SK-N-DZ (cell line): ENCODE results near the gene IGF2R.
A peak's percentile ranks its signal among the peaks of the same experiment; 100 is the strongest.
"Not testable (repeated sequence)": the region's sequence is repeated elsewhere in the genome, so short reads cannot be mapped to it uniquely, and the experiment has no call there.

Experiments
- DNase-seq: peaks from one replicate; pipeline ENCODE4 v3.0.0-alpha.2; 2015; ENCODE audit warnings: low spot score

The IGF2R gene

DNA sequence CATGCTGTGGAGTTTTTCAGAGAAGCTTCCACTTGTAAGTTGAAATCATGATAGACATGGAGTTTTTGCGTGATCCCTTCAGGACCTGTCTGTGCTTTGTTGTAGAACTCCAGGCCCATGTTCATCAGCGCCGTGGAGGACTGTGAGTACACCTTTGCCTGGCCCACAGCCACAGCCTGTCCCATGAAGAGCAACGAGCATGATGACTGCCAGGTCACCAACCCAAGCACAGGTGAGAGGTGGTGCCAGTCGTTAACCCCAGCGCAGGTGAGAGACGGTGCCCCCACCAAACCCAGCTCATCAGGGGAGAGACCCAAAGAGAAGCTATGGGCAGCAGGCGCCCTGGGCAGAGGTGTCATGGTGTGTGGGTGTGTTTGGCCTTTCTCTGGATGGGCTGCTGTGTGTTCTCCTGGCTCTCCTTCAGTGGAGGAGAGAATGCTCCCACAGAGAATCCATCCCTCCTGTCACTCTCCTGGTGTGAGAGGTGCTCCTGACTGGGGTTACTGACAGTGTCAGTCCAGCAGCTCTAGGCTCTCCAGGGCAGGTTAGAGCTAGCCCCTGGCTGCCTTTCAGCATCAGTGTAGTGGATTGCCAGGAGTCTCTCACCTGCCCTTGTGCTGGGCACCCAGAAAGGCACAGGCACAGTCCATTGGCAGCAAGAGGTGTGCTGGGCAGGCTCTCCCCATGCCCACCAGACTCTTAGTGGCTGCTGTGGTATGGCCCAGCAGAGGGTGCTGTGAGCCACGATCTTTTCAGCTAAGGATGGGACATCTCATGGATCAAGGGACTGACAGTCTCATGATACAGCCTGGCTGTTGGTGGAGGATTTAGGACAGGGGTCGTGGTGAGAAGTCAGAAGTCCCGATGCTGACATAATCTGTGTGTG is 103.2 kb downstream of the IGF2R start:
- no peak for DNase-seq

GRCh38 chr6:160073272-160073671 is 104.4 kb downstream of the IGF2R start:
- DNase-seq = no peak

DNA sequence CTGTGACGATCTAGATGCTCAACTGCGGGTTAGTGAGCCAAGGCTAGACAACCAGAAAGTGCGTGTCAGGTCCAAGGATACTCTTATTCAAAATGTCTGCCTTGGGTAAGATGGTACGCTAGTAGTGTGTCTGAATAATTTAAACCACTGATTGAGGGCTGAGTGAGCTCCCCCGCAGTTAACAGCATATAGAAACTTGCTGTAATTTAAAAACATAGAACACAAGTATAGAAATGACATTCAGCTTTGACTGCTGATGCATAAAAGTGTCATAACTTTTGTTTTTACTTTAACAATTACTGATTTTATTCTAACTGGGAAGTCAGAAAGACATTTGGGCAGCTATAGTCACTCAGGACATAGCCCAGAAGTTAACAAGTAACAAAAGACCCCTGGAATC is 107.1 kb downstream of the IGF2R start:
- DNase-seq = no peak

DNA sequence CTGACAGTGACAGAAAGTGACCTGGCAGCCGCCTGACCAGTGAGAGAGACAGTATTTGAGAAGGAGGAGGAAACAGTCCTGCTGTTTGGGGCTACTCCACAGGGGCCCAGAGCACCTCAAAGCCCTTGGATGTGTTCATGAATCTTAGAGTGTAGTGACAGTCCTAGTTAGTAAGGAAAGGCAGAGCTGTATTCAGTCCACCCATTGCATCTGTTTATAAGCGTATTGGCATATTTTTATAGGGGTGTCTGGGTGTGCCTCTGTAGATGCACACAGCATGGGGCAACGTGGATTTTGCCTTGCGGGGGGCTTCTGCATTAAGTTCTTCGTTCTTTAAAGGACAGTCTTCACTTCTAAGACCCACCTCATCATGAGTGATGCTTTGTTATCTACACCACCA is 108.1 kb downstream of the IGF2R start:
- no peak for DNase-seq

GRCh38 chr6:160077526-160077925 is 108.6 kb downstream of the IGF2R start:
- DNase-seq = no peak

GRCh38 chr6:160078883-160079685 is 110.2 kb downstream of the IGF2R start:
- DNase-seq = no peak

DNA sequence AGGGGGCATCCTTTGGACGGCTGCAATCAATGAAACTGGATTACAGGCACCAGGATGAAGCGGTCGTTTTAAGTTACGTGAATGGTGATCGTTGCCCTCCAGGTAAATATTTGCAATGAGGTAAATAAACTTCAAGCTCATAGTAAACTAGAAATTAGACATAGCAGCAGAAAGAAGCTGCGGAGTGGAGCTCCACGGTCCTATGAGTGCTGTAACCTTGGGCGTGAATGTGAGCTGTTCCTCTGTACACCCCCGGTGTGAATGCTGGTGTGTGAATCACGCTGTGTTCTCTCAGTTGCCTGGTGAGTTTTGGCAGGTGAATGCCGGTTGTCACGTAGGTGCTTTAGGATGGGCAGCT is 110.8 kb downstream of the IGF2R start:
- DNase-seq = no peak

DNA sequence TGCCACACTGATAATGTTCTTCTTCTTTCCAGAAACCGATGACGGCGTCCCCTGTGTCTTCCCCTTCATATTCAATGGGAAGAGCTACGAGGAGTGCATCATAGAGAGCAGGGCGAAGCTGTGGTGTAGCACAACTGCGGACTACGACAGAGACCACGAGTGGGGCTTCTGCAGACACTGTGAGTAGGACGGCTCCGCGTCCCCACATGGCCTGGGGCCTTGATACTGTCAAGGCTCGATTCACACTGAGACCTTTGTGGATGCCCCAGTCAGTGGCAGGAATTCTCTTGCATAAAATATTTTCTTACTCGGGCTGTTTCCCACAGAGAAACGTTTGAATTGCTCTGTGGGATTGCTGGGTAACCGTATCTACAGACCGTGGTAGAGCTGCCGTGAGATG is 111.2 kb downstream of the IGF2R start:
- DNase-seq = no peak

- DNase-seq = no peak
Observed at GRCh38 chr6:160081398-160081797, 112.5 kb downstream of the IGF2R start.

DNA sequence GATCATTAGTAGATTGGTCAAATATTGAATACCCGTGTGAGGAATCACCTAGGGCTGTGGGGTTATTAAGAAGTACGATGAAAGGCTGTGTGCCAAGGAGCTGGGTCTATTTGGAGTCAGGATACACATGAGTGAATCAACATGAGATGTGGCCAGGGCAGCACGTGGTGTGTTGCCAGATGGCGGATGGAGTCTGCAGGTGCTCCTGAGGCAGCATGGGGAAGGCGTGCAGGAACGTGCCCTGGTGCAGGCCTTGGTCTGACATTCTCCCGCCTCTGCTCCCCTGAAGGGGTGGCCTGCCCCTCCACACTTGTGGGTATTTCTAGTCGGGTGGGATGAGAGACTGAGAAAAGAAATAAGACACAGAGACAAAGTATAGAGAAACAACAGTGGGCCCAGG is 113.7 kb downstream of the IGF2R start:
- DNase-seq = no peak

- DNase-seq = no peak
Observed at GRCh38 chr6:160084198-160084776, 115.4 kb downstream of the IGF2R start.

- no peak for DNase-seq
Observed at GRCh38 chr6:160085226-160085625, 116.3 kb downstream of the IGF2R start.

GRCh38 chr6:160085713-160086505 is 117.0 kb downstream of the IGF2R start:
- no peak for DNase-seq

- DNase-seq = no peak
Observed at GRCh38 chr6:160086754-160087153, 117.9 kb downstream of the IGF2R start.

GRCh38 chr6:160088069-160088783 is 119.3 kb downstream of the IGF2R start:
- peak; percentile 13 for DNase-seq

DNA sequence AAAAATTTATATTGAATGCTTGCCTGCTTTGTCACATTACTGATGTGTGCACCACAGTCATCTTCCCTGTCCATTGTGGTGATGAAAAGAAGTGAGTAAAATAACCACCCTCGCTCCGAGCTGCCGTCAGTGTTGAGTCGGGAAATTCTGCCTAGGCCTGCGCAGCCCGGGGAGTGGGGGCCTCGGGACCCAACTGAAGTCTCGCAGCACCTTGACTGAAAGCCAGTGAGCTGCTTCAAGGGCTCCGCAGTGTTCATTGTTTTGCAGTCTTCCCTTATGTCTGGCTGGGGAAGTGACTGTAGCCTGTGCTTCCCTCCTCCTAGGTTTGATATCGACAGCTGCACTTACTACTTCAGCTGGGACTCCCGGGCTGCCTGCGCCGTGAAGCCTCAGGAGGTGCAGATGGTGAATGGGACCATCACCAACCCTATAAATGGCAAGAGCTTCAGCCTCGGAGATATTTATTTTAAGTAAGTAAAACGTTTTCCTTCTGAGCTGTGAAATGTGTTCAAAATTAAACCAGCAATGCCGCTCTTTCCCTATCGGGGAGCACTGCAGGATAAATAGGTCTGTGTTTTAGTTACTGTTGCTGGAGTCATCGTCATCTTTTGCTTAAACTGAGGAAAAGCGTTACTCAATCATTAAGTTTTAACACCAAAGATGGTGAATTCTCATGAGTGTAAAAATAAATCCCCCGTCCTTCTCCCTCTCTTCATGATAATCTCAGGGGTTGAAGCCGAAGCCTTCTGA is 120.1 kb downstream of the IGF2R start:
- no peak for DNase-seq

GRCh38 chr6:160089534-160089897 is 120.6 kb downstream of the IGF2R start:
- DNase-seq = no peak

GRCh38 chr6:160090442-160091239 is 121.8 kb downstream of the IGF2R start:
- not testable (repeated sequence) for DNase-seq

DNA sequence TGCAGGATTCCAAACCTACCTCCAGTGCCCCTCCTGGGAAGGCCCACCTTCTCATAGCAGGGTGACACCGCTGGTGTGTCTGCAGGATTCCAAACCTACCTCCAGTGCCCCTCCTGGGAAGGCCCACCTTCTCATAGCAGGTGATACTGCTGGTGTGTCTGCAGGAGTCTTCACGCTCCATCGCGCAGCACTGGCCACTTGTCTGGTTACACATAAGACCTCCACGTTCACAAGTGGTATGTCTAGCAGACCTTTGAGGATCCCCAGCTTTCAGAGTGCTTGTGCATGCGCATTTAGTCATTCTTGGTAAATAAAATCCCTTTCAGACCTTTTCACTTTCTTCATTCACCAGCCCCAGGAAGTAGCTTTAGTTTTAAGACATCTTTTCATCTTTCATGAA is 123.3 kb downstream of the IGF2R start:
- DNase-seq = not testable (repeated sequence)
